Fibroblast of lung (primary cell): ENCODE measurements around the gene MYBL2. TPM values are rescaled to one million over a fixed set of nuclear protein-coding genes. Genes with fewer than 3 reads are reported as not detected.

ENCODE experiments used
- DNase-seq, 2 donors: peaks; one replicate each; pipeline versions ENCODE4 v3.0.0 to v3.0.0-alpha.2; 2010; ENCODE audit warnings: low read depth in 2 of 2
- H2AFZ ChIP-seq: 2 replicates; pipeline ENCODE4 v1.5.1; 2012; ENCODE audit warnings: low read length, control low read depth, inconsistent platforms
- H3K27ac ChIP-seq: 2 replicates; pipeline ENCODE4 v1.5.1; 2011; ENCODE audit warnings: low read length, control low read depth; ENCODE audit not compliant: insufficient read depth
- H3K27me3 ChIP-seq: 2 replicates; pipeline ENCODE4 v1.5.1; 2011; ENCODE audit warnings: mild to moderate bottlenecking, low read length; ENCODE audit not compliant: control insufficient read depth, insufficient read depth
- H3K36me3 ChIP-seq: 2 replicates; pipeline ENCODE4 v1.5.1; 2011; ENCODE audit warnings: low read length; ENCODE audit not compliant: control insufficient read depth, insufficient read depth
- H3K4me1 ChIP-seq: 2 replicates; pipeline ENCODE4 v1.5.1; 2011; ENCODE audit warnings: low read length; ENCODE audit not compliant: control insufficient read depth, insufficient read depth; ENCODE audit errors: extremely low read depth
- H3K4me2 ChIP-seq: 2 replicates; pipeline ENCODE4 v1.5.1; 2011; ENCODE audit warnings: low read length, control low read depth; ENCODE audit not compliant: insufficient read depth; ENCODE audit errors: extremely low read depth
- H3K4me3 ChIP-seq, 4 experiments: fragments of 200-600 bp in 1 of 4; sonication (generic) in 1 of 4; replicated peaks in 1 of 4; 2 replicates each; pipeline ENCODE4 v1.5.1; 2011 to 2016; ENCODE audit warnings: low read length in 4 of 4, low read depth in 3 of 4, mild to moderate bottlenecking in 3 of 4, control low read depth in 2 of 4, inconsistent platforms in 1 of 4, mixed read lengths in 1 of 4; ENCODE audit not compliant: insufficient read depth in 1 of 4; ENCODE audit errors: control extremely low read depth in 1 of 4
- H3K79me2 ChIP-seq: 2 replicates; pipeline ENCODE4 v1.5.1; 2012; ENCODE audit warnings: mild to moderate bottlenecking, low read length, inconsistent platforms; ENCODE audit not compliant: control insufficient read depth, insufficient read depth
- H3K9ac ChIP-seq: 2 replicates; pipeline ENCODE4 v1.5.1; 2011; ENCODE audit warnings: mild to moderate bottlenecking, low read length, control low read depth; ENCODE audit not compliant: insufficient read depth
- H3K9me3 ChIP-seq: 2 replicates; pipeline ENCODE4 v1.5.1; 2012; ENCODE audit warnings: low read depth, low read length; ENCODE audit not compliant: control insufficient read depth, insufficient read depth
- H4K20me1 ChIP-seq: 2 replicates; pipeline ENCODE4 v1.5.1; 2011; ENCODE audit warnings: low read length; ENCODE audit not compliant: control insufficient read depth, insufficient read depth; ENCODE audit errors: extremely low read depth
- CTCF ChIP-seq, 2 donors: IDR thresholded peaks in 1 of 2; conservative IDR thresholded peaks in 1 of 2; 1 replicate in 1 of 2; 2 replicates in 1 of 2; pipeline ENCODE4 v1.5.1; 2011 to 2012; ENCODE audit warnings: low read length in 2 of 2, control low read depth in 1 of 2, inconsistent platforms in 1 of 2, low read depth in 1 of 2, mild to moderate bottlenecking in 1 of 2
- EZH2 ChIP-seq: IDR thresholded peaks from 2 replicates; pipeline ENCODE4 v1.5.1; 2012; ENCODE audit warnings: low read length, control low read depth, mild to moderate bottlenecking; ENCODE audit errors: missing control alignments
- polyA plus RNA-seq, 2 donors: library from polyadenylated mRNA; depleted of rRNA in 1 of 2; stranded (reverse) in 1 of 2; unstranded in 1 of 2; fragments of >200 nt; gene quantifications; 2 replicates each; pipeline ENCODE4 v1.2.1, GENCODE V29; 2011 to 2012; ENCODE audit warnings: missing spikeins in 1 of 2
- total RNA-seq: library from RNA; depleted of rRNA; stranded (reverse); fragments of >200 nt; gene quantifications from 2 replicates; pipeline ENCODE4 v1.2.1, GENCODE V29; 2014

The MYBL2 gene
- total and polyA plus RNA-seq, 2 donors (not counting 1 experiment from before 2014, with no cell fraction given) = 1.2 to 2.7 TPM

- Histone ChIP-seq H3K4me2 (no peak overlapping the region), H3K79me2 (no peaks in the 10 kb centered on the region), H4K20me1 (no peaks in the 10 kb centered on the region), H3K36me3 (no peaks in the 10 kb centered on the region), H3K27me3 (peaks cover 14% of the 10 kb centered on the region), H2AFZ (no peak overlapping the region), H3K9me3 (no peaks in the 10 kb centered on the region), H3K4me3 (no peak overlapping the region), H3K9ac (no peak overlapping the region), H3K27ac (no peak overlapping the region), H3K4me1 (no peaks in the 10 kb centered on the region)
- TF ChIP-seq CTCF (conservative IDR thresholded peaks at IDR 0.05 in 1 of 2, IDR thresholded peaks at IDR 0.05 in 1 of 2; ENCODE audit: low read depth in 1 of 2, low read length in 2 of 2) (no peak), EZH2 (no peak)
- no peak for DNase-seq
Measured at GRCh38 chr20:43765916-43766315, 99.0 kb downstream of the MYBL2 start.

Other genes starting within 250 kb of the MYBL2 start
- 34.9 and 37.8 TPM in 2 replicates for gene SRSF6, start 209.2 kb upstream of the MYBL2 start, total RNA-seq
- gene SRSF6, start 209.2 kb upstream of the MYBL2 start, polyA plus RNA-seq = 106 and 128 TPM in 2 replicates
- 6.2 and 10.7 TPM in 2 replicates for gene L3MBTL1, start 159.4 kb upstream of the MYBL2 start, total RNA-seq
- 1.2 and 1.5 TPM in 2 replicates for gene L3MBTL1, start 159.4 kb upstream of the MYBL2 start, polyA plus RNA-seq
- 0.26 and 0.66 TPM in 2 replicates for gene SGK2, start 108.1 kb upstream of the MYBL2 start, total RNA-seq
- 0.05 TPM in 1 of 2 replicates, not detected in the other for gene SGK2, start 108.1 kb upstream of the MYBL2 start, polyA plus RNA-seq
- gene IFT52, start 76.2 kb upstream of the MYBL2 start, total RNA-seq = 38.8 and 44.2 TPM in 2 replicates
- gene IFT52, start 76.2 kb upstream of the MYBL2 start, polyA plus RNA-seq = 38.3 and 41.9 TPM in 2 replicates
- not detected in 2 replicates for gene GTSF1L, start 59.9 kb downstream of the MYBL2 start, total RNA-seq
- not detected in 2 replicates for gene GTSF1L, start 59.9 kb downstream of the MYBL2 start, polyA plus RNA-seq
- 4.4 and 5.9 TPM in 2 replicates for gene TOX2, start 247.7 kb downstream of the MYBL2 start, total RNA-seq
- gene TOX2, start 247.7 kb downstream of the MYBL2 start, polyA plus RNA-seq = 9.6 and 14.8 TPM in 2 replicates